OCI-LY7 (cell line): ENCODE results near the gene DNMT1. TPM values are rescaled to one million over a fixed set of nuclear protein-coding genes. Genes with fewer than 3 reads are reported as not detected.

Experiments
- BruUV-seq: library from RNA; stranded (reverse); fragments of 400-500 nt; replicated peaks from 2 replicates; lab custom pipeline; 2021; lab: Mats Ljungman, UMichigan
- CTCF ChIA-PET: fragments of 300-600 bp; sonication (Branson Sonifier 250); formaldehyde crosslinking; loops from one replicate; lab custom pipeline; 2022; ENCODE audit warnings: antibody characterized with exemption; ENCODE audit not compliant: unreplicated experiment; lab: Charles Lee
- POLR2A ChIA-PET: fragments of 300-600 bp; sonication (Branson Sonifier 250); formaldehyde crosslinking; loops from one replicate; lab custom pipeline; 2022; ENCODE audit warnings: antibody characterized with exemption; lab: Charles Lee
- DNase-seq: peaks from one replicate; pipeline ENCODE4 v3.0.0-alpha.2; 2015; ENCODE audit warnings: low spot score
- H2AFZ ChIP-seq: fragments of 200-600 bp; sonication (generic), shearing (Covaris generic); 2 replicates; pipeline ENCODE4 v1.6.1; 2014; ENCODE audit warnings: mild to moderate bottlenecking, antibody characterized with exemption, low read length, moderate library complexity
- H3K27ac ChIP-seq: fragments of 200-600 bp; sonication (generic); 2 replicates; pipeline ENCODE4 v1.5.1; 2014; ENCODE audit warnings: mixed run types, low read depth, mild to moderate bottlenecking, moderate library complexity, low read length, inconsistent platforms; ENCODE audit not compliant: poor library complexity, severe bottlenecking
- H3K36me3 ChIP-seq: fragments of 200-600 bp; sonication (generic); 2 replicates; pipeline ENCODE4 v1.6.1; 2014; ENCODE audit warnings: mild to moderate bottlenecking, antibody characterized with exemption, low read length, moderate library complexity, mixed read lengths; ENCODE audit not compliant: insufficient read depth
- H3K4me1 ChIP-seq: fragments of 200-600 bp; sonication (generic); 2 replicates; pipeline ENCODE4 v1.5.1; 2014; ENCODE audit warnings: mild to moderate bottlenecking, low read length; ENCODE audit not compliant: insufficient read depth, poor library complexity, severe bottlenecking
- H3K4me2 ChIP-seq: fragments of 200-600 bp; sonication (generic); 2 replicates; pipeline ENCODE4 v1.6.1; 2014; ENCODE audit warnings: mild to moderate bottlenecking, low read length
- H3K4me3 ChIP-seq: fragments of 200-600 bp; sonication (generic); 2 replicates; pipeline ENCODE4 v1.5.1; 2014; ENCODE audit warnings: mild to moderate bottlenecking, low read depth, low read length; ENCODE audit not compliant: poor library complexity, severe bottlenecking
- H3K79me2 ChIP-seq: fragments of 200-600 bp; sonication (generic); 2 replicates; pipeline ENCODE4 v1.6.1; 2016; ENCODE audit warnings: low read depth, mild to moderate bottlenecking, low read length, moderate library complexity, mixed read lengths; ENCODE audit not compliant: insufficient read depth
- H3K9me2 ChIP-seq: fragments of 200-600 bp; sonication (generic); 2 replicates; pipeline ENCODE4 v1.6.1; 2016; ENCODE audit warnings: mild to moderate bottlenecking, low read length, mixed read lengths; ENCODE audit not compliant: insufficient read depth
- H3K9me3 ChIP-seq: fragments of 200-600 bp; sonication (generic); 2 replicates; pipeline ENCODE4 v1.6.1; 2014; ENCODE audit warnings: mild to moderate bottlenecking, mixed run types, low read length, mixed read lengths
- H4K20me1 ChIP-seq: fragments of 200-600 bp; sonication (generic); 2 replicates; pipeline ENCODE4 v1.6.1; 2014; ENCODE audit warnings: mild to moderate bottlenecking, antibody characterized with exemption, low read length, moderate library complexity, mixed read lengths; ENCODE audit not compliant: insufficient read depth
- EZH2phosphoT487 ChIP-seq: fragments of 200-600 bp; sonication (generic); IDR thresholded peaks from 2 replicates; pipeline ENCODE4 v1.6.1; 2018; ENCODE audit warnings: low read depth, borderline replicate concordance, mild to moderate bottlenecking, mixed run types, antibody characterized with exemption, low read length, moderate library complexity, mixed read lengths
- intact Hi-C: fragments of 100-400 bp; cut with micrococcal nuclease; formaldehyde crosslinking; loops from one replicate; pipeline ENCODE4 v1.10.0; 2022; ENCODE audit not compliant: unreplicated experiment
- total RNA-seq, 2 experiments: library from RNA; depleted of rRNA in 1 of 2; stranded (reverse); fragments of >200 nt in 1 of 2; shearing (Covaris generic) in 1 of 2; gene quantifications; 2 replicates each; pipeline ENCODE4 v1.2.3, GENCODE V29; 2014 to 2022
- TF ChIP-seq, protein P1 (sequence below): fragments of 200-600 bp; sonication (generic); conservative IDR thresholded peaks from 2 replicates; pipeline ENCODE4 v1.5.1; 2014; ENCODE audit warnings: mild to moderate bottlenecking, antibody characterized with exemption, low read length, moderate library complexity, mixed read lengths

Gene DNMT1
- total RNA-seq, 2 experiments from 2014 or later, result 329 to 680 TPM

DNA sequence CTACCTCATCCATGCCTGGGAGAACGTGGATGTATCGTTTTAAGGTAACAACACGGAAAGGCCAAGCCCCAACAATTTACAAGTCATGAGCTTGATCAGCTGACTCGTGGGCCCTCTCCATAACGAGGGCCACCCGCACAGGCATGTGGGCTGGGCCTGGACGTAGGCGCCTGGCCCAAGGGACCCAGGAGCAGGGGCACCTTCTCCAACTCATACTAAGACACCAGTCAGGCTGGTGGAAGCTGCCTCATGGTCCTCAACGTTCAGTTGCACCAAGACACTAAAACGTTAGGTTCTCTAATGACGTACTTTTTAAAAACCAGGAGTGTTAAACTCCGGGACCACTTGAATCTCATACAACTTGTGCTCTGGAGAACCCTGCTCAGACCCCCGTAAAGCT lies 53.3 kb downstream of the DNMT1 start:
- H2AFZ ChIP-seq, result no peak overlapping the region
- CTCF ChIA-PET, result no interaction called here
- H3K9me2 ChIP-seq, result no peaks in the 10 kb centered on the region
- H4K20me1 ChIP-seq, result peaks cover 5% of the 10 kb centered on the region; the same call in 1 of the 2 replicates
- no peak overlapping the region for H3K27ac ChIP-seq
- no peak for DNase-seq
- no peaks in the 10 kb centered on the region for H3K9me3 ChIP-seq
- no peak overlapping the region for H3K4me2 ChIP-seq
- TF ChIP-seq, protein P1, sequence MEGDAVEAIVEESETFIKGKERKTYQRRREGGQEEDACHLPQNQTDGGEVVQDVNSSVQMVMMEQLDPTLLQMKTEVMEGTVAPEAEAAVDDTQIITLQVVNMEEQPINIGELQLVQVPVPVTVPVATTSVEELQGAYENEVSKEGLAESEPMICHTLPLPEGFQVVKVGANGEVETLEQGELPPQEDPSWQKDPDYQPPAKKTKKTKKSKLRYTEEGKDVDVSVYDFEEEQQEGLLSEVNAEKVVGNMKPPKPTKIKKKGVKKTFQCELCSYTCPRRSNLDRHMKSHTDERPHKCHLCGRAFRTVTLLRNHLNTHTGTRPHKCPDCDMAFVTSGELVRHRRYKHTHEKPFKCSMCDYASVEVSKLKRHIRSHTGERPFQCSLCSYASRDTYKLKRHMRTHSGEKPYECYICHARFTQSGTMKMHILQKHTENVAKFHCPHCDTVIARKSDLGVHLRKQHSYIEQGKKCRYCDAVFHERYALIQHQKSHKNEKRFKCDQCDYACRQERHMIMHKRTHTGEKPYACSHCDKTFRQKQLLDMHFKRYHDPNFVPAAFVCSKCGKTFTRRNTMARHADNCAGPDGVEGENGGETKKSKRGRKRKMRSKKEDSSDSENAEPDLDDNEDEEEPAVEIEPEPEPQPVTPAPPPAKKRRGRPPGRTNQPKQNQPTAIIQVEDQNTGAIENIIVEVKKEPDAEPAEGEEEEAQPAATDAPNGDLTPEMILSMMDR, result no peak
- TF ChIP-seq EZH2phosphoT487, result no peak
- H3K4me3 ChIP-seq, result no peak overlapping the region
- H3K79me2 ChIP-seq, result no peaks in the 10 kb centered on the region
- intact Hi-C loops, result no loop called here
- H3K36me3 ChIP-seq, result peaks cover 99% of the 10 kb centered on the region
- no peaks in the 10 kb centered on the region for H3K4me1 ChIP-seq
- BruUV-seq, result TSS peak; percentile 55
- POLR2A ChIA-PET, result no interaction called here

DNA sequence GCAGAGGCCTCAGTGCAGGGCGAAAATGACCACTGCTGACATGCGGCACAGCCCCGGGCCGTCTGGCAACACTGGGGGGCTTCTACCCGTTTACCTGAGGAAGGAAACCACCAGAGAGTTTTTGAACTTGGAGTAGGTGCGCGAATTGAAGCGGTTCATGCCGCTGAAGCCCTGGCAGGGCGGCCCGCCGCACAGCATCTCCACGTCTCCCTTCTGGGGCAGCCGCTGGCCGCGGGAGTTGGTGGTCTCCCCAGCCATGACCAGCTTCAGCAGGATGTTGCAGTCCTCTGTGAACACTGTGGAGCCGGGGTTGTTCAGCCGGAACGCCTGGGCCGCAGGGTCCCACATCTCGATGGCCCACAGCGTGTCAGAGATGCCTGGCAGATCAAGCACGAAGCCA lies 54.8 kb downstream of the DNMT1 start:
- Histone ChIP-seq H3K4me2 (no peak overlapping the region), H3K4me3 (no peak overlapping the region), H3K4me1 (no peaks in the 10 kb centered on the region), H3K36me3 (peaks cover 98% of the 10 kb centered on the region), H3K9me3 (no peaks in the 10 kb centered on the region), H3K9me2 (no peaks in the 10 kb centered on the region), H3K27ac (no peak overlapping the region), H4K20me1 (peaks cover 5% of the 10 kb centered on the region; the same call in 1 of the 2 replicates), H3K79me2 (no peaks in the 10 kb centered on the region), H2AFZ (no peak overlapping the region)
- CTCF ChIA-PET, result no interaction called here
- no peak for DNase-seq
- TF ChIP-seq, protein P1, result no peak
- no peak for TF ChIP-seq EZH2phosphoT487
- no TSS peak for BruUV-seq
- intact Hi-C loops, result no loop called here
- POLR2A ChIA-PET, result no interaction called here

DNA sequence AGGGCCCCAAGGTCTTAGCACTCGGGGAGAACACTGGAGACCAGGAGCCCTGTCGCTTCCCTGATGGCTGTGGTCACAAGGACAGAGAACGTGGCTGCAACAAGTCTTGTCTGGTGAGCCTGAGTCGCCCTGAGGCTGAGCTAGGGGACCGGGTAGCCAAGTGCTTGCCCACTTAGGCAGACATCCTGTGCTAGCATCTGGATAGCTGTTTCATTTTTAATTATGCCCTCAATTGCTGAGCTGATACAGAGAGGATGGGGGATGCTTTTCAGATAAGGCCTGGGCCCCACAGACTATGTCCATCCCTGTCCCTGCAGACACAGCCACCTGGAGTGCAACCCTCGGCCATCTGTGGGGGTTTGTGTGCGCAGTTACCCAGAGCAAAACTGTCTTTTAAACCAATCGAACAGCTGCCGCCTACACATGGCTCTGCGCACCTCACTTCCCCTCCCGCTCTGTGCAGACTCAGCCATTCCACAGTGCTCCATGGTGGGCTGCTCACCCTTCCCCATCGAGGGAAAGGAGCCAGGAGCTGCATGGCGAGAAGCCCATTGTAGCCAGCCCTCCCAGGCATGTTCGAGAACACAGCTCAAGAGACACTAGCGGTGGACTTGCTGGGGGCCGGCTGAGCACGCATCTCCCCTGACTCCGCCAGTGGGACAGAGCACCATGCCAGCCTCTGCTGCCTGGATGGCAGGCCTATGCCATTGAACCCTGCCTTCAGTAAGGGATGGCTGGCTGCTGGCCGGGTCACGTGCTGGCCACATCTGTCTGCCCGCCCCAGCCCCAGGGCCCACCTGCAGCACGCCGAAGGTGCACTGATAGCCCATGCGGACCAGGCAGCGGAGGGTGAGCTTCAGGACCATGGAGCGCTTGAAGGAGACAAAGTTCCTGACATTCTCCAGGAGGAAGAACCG lies 55.6 kb downstream of the DNMT1 start:
- intact Hi-C loops, result no loop called here
- POLR2A ChIA-PET, result interaction anchor here (0.5 kb wide), 1 partner anchor 286 kb away, joined by 6 read pairs; no protein-coding TSS in a partner anchor
- H4K20me1 ChIP-seq, result 0 out of 2 replicates have a peak, but pooled peaks cover 5% of the 10 kb centered on the region
- no peaks in the 10 kb centered on the region for H3K79me2 ChIP-seq
- CTCF ChIA-PET, result no interaction called here
- no peak overlapping the region for H2AFZ ChIP-seq
- no peaks in the 10 kb centered on the region for H3K4me1 ChIP-seq
- H3K9me3 ChIP-seq, result no peaks in the 10 kb centered on the region
- no peak for DNase-seq
- no TSS peak for BruUV-seq
- H3K4me3 ChIP-seq, result no peak overlapping the region
- TF ChIP-seq EZH2phosphoT487, result no peak
- TF ChIP-seq, protein P1, result no peak
- H3K9me2 ChIP-seq, result no peaks in the 10 kb centered on the region
- no peak overlapping the region for H3K4me2 ChIP-seq
- peaks cover 98% of the 10 kb centered on the region for H3K36me3 ChIP-seq
- no peak overlapping the region for H3K27ac ChIP-seq
